GM12878 (cell line): Measurements from ENCODE around the gene SLC2A5.

Source experiments
- CHD1 ChIP-seq: IDR thresholded peaks from 2 replicates; pipeline ENCODE4 v1.6.1; 2012; ENCODE audit warnings: low read depth, low read length, improper control_type of control experiment
- LARP7 ChIP-seq: fragments of 450-650 bp; IDR thresholded peaks from 2 replicates; pipeline ENCODE4 v1.6.1; 2017; ENCODE audit warnings: mild to moderate bottlenecking
- TF ChIP-seq, protein P1 (sequence below): fragments of 450-650 bp; IDR thresholded peaks from 2 replicates; pipeline ENCODE4 v1.6.1; 2014; ENCODE audit warnings: mild to moderate bottlenecking
- TF ChIP-seq, protein P2 (sequence below): fragments of 450-650 bp; IDR thresholded peaks from 2 replicates; pipeline ENCODE4 v1.6.1; 2017; ENCODE audit warnings: low read depth, mild to moderate bottlenecking, moderate library complexity
- TF ChIP-seq, protein P3 (sequence below), 3 experiments: IDR thresholded peaks in 2 of 3; conservative IDR thresholded peaks in 1 of 3; 2 replicates each; pipeline ENCODE4 v1.5.1; 2011; ENCODE audit warnings: low read depth in 3 of 3, low read length in 3 of 3, mild to moderate bottlenecking in 3 of 3, control low read depth in 2 of 3, moderate library complexity in 2 of 3, inconsistent platforms in 1 of 3, mixed read lengths in 1 of 3; ENCODE audit not compliant: control insufficient read depth in 2 of 3, insufficient read depth in 1 of 3; ENCODE audit errors: extremely low read depth in 1 of 3

DNA sequence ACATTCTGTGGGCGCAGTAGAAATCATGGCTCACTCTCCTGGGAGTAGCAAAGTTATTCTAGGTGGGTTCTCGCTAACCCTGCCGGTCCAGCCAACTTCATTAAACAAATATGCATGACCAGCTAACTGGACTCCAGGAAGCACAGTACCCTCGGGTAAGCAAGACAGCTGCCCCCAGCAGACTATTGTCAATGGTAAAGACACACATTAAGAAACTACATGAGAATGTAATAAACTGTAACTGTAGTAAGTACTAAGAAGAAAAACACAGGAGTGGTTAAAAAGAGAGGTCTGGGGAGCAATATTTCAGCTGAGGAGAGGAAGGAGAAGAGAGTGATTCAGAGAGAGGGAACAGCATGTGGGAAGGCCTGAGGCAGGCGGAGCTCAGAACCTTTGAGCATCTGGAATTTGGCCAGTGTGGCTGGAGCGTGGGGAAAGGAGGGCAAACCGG lies 7.4 kb downstream of the SLC2A5 start:
- TF ChIP-seq, protein P1, sequence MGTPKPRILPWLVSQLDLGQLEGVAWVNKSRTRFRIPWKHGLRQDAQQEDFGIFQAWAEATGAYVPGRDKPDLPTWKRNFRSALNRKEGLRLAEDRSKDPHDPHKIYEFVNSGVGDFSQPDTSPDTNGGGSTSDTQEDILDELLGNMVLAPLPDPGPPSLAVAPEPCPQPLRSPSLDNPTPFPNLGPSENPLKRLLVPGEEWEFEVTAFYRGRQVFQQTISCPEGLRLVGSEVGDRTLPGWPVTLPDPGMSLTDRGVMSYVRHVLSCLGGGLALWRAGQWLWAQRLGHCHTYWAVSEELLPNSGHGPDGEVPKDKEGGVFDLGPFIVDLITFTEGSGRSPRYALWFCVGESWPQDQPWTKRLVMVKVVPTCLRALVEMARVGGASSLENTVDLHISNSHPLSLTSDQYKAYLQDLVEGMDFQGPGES = no peak
- no peak for TF ChIP-seq LARP7
- TF ChIP-seq, protein P2, sequence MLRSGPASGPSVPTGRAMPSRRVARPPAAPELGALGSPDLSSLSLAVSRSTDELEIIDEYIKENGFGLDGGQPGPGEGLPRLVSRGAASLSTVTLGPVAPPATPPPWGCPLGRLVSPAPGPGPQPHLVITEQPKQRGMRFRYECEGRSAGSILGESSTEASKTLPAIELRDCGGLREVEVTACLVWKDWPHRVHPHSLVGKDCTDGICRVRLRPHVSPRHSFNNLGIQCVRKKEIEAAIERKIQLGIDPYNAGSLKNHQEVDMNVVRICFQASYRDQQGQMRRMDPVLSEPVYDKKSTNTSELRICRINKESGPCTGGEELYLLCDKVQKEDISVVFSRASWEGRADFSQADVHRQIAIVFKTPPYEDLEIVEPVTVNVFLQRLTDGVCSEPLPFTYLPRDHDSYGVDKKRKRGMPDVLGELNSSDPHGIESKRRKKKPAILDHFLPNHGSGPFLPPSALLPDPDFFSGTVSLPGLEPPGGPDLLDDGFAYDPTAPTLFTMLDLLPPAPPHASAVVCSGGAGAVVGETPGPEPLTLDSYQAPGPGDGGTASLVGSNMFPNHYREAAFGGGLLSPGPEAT = no peak
- TF ChIP-seq, protein P3, sequence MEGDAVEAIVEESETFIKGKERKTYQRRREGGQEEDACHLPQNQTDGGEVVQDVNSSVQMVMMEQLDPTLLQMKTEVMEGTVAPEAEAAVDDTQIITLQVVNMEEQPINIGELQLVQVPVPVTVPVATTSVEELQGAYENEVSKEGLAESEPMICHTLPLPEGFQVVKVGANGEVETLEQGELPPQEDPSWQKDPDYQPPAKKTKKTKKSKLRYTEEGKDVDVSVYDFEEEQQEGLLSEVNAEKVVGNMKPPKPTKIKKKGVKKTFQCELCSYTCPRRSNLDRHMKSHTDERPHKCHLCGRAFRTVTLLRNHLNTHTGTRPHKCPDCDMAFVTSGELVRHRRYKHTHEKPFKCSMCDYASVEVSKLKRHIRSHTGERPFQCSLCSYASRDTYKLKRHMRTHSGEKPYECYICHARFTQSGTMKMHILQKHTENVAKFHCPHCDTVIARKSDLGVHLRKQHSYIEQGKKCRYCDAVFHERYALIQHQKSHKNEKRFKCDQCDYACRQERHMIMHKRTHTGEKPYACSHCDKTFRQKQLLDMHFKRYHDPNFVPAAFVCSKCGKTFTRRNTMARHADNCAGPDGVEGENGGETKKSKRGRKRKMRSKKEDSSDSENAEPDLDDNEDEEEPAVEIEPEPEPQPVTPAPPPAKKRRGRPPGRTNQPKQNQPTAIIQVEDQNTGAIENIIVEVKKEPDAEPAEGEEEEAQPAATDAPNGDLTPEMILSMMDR (IDR thresholded peaks at IDR 0.05 in 2 of 3, conservative IDR thresholded peaks at IDR 0.05 in 1 of 3; ENCODE audit: control insufficient read depth in 2 of 3, extremely low read depth in 1 of 3, insufficient read depth in 1 of 3, low read depth in 3 of 3, low read length in 3 of 3) = no peak
- TF ChIP-seq CHD1 = no peak
